GM19238 (cell line): ENCODE measurements around the gene DUS2.
"Not testable (repeated sequence)": the region's sequence is repeated elsewhere in the genome, so short reads cannot be mapped to it uniquely, and the experiment has no call there.

Experiments
- DNase-seq: peaks from one replicate; pipeline ENCODE4 v3.0.0; 2011; ENCODE audit warnings: low spot score; ENCODE audit not compliant: insufficient read length

The DUS2 gene

GRCh38 chr16:68091380-68092261 lies 68.5 kb downstream of the DUS2 start:
- DNase-seq: no peak

GRCh38 chr16:68092275-68092674 lies 69.2 kb downstream of the DUS2 start:
- DNase-seq: not testable (repeated sequence)

- no peak for DNase-seq
Measured at GRCh38 chr16:68093816-68094613, 70.9 kb downstream of the DUS2 start.

GRCh38 chr16:68094614-68094934 lies 71.5 kb downstream of the DUS2 start:
- DNase-seq: no peak

GRCh38 chr16:68096491-68096890 lies 73.4 kb downstream of the DUS2 start:
- DNase-seq: no peak

- no peak for DNase-seq
Measured at GRCh38 chr16:68097088-68097487, 74.0 kb downstream of the DUS2 start.

GRCh38 chr16:68097895-68098294 lies 74.8 kb downstream of the DUS2 start:
- no peak for DNase-seq

GRCh38 chr16:68100488-68100887 lies 77.4 kb downstream of the DUS2 start:
- no peak for DNase-seq

GRCh38 chr16:68105611-68106010 lies 82.5 kb downstream of the DUS2 start:
- no peak for DNase-seq

- DNase-seq: not testable (repeated sequence)
Measured at GRCh38 chr16:68107230-68107928, 84.3 kb downstream of the DUS2 start.

- DNase-seq: not testable (repeated sequence)
Measured at GRCh38 chr16:68109156-68109555, 86.1 kb downstream of the DUS2 start.

GRCh38 chr16:68110611-68111010 lies 87.5 kb downstream of the DUS2 start:
- not testable (repeated sequence) for DNase-seq

GRCh38 chr16:68111379-68111778 lies 88.3 kb downstream of the DUS2 start:
- DNase-seq: no peak

- DNase-seq: no peak
Measured at GRCh38 chr16:68113059-68113761, 90.1 kb downstream of the DUS2 start.

GRCh38 chr16:68113765-68114240 lies 90.7 kb downstream of the DUS2 start:
- no peak for DNase-seq

- not testable (repeated sequence) for DNase-seq
Measured at GRCh38 chr16:68114939-68115338, 91.9 kb downstream of the DUS2 start.

- no peak for DNase-seq
Measured at GRCh38 chr16:68115851-68116250, 92.8 kb downstream of the DUS2 start.

GRCh38 chr16:68116256-68116867 lies 93.3 kb downstream of the DUS2 start:
- DNase-seq: peak; percentile 7

GRCh38 chr16:68117884-68118283 lies 94.8 kb downstream of the DUS2 start:
- DNase-seq: no peak

- DNase-seq: not testable (repeated sequence)
Measured at GRCh38 chr16:68118954-68119353, 95.9 kb downstream of the DUS2 start.

GRCh38 chr16:68120496-68120895 lies 97.4 kb downstream of the DUS2 start:
- not testable (repeated sequence) for DNase-seq
